Peyer's patch (tissue), 4 donors: ENCODE results near the gene FOXF2. TPM values are rescaled to one million over a fixed set of nuclear protein-coding genes. Genes with fewer than 3 reads are reported as not detected.
A peak's percentile ranks its signal among the peaks of the same experiment; 100 is the strongest.

Experiments
- DNase-seq, 3 donors: peaks; one replicate each; pipeline ENCODE4 v3.0.0-alpha.2; 2017 to 2019
- H3K27ac ChIP-seq, 4 donors: fragments of 200-600 bp; sonication (generic); one replicate each; pipeline ENCODE4 v1.5.1; 2016 to 2019
- H3K27me3 ChIP-seq, 2 donors: fragments of 200-600 bp; sonication (generic); one replicate each; pipeline ENCODE4 v1.5.1; 2019
- H3K36me3 ChIP-seq, 3 donors: fragments of 200-600 bp; sonication (generic); one replicate each; pipeline ENCODE4 v1.5.1; 2016 to 2019
- H3K4me1 ChIP-seq, 4 donors: fragments of 200-600 bp; sonication (generic); one replicate each; pipeline ENCODE4 v1.5.1; 2016 to 2019
- H3K4me3 ChIP-seq, 4 donors: fragments of 200-600 bp; sonication (generic); 1 replicate in 3 of 4; 2 replicates in 1 of 4; pipeline ENCODE4 v1.5.1; 2016 to 2019; ENCODE audit warnings: mild to moderate bottlenecking in 1 of 4
- H3K9me3 ChIP-seq, 4 donors: fragments of 200-600 bp; sonication (generic); one replicate each; pipeline ENCODE4 v1.5.1; 2016 to 2019; ENCODE audit warnings: mild to moderate bottlenecking in 1 of 4
- POLR2A ChIP-seq, 2 donors: fragments of 450-650 bp; IDR thresholded peaks; one replicate each; pipeline ENCODE4 v1.5.1; 2017; ENCODE audit warnings: antibody characterized with exemption in 2 of 2, mild to moderate bottlenecking in 2 of 2, moderate library complexity in 2 of 2
- total RNA-seq, 4 donors: library from RNA; depleted of rRNA; stranded (reverse); fragments of >200 nt; gene quantifications; one replicate each; pipeline ENCODE4 v1.1.0, GENCODE V29; 2016
- TF ChIP-seq, protein P1 (sequence below), 6 experiments: fragments of 450-650 bp in 4 of 6; fragments of 200-600 bp in 2 of 6; sonication (generic) in 1 of 6; IDR thresholded peaks; one replicate each; pipeline ENCODE4 v1.5.1; 2017 to 2019; ENCODE audit warnings: antibody characterized with exemption in 6 of 6, mild to moderate bottlenecking in 3 of 6, moderate library complexity in 1 of 6

FOXF2 gene
- total RNA-seq, 4 donors from 2014 or later: 4.0 to 14.0 (median 8.0) TPM

DNA sequence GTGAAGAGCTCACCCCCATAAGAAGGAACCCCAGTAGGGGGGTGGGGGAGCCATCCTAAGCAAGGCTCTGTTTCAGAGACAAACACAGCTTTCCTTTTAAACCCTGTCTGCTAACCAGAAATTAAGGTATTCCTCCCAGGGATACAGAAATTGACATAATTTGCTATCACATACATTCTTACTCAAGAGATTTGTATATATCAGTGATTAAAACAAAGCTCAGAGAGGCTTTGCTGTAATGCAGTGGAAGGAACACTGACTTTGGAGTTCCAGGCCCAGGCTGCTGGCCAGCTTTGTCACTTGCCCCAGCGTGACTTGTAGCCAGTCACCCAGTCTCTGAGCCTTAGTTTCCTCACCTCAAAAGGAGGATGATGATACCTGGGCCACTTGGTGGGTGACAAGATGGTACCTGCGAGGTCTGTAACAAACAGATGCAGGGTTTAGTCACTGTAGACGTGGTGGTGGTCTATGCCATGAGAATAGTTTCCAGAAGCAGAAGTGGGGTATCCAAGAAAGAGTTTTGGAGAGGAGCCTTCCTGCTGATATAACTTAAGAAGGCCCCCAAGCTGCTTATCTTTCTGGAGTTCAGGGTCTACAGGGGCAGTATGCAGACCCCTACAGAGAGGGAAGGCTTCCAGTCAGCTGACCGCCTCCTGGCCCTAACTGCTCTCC is 3.2 kb upstream of the FOXF2 start:
- H3K4me3 ChIP-seq: no peak overlapping the region
- peak overlapping the region in 2 of 4 donors; percentile 86 to 90 for H3K27ac ChIP-seq
- no peak for DNase-seq
- H3K9me3 ChIP-seq: no peaks in the 10 kb centered on the region
- H3K4me1 ChIP-seq: peaks cover 0 to 32% (median 15%) of the 10 kb centered on the region in 4 donors
- peaks cover 0 to 43% of the 10 kb centered on the region in 2 donors for H3K27me3 ChIP-seq
- TF ChIP-seq POLR2A (IDR thresholded peaks at IDR 0.05): no peak
- TF ChIP-seq, protein P1, sequence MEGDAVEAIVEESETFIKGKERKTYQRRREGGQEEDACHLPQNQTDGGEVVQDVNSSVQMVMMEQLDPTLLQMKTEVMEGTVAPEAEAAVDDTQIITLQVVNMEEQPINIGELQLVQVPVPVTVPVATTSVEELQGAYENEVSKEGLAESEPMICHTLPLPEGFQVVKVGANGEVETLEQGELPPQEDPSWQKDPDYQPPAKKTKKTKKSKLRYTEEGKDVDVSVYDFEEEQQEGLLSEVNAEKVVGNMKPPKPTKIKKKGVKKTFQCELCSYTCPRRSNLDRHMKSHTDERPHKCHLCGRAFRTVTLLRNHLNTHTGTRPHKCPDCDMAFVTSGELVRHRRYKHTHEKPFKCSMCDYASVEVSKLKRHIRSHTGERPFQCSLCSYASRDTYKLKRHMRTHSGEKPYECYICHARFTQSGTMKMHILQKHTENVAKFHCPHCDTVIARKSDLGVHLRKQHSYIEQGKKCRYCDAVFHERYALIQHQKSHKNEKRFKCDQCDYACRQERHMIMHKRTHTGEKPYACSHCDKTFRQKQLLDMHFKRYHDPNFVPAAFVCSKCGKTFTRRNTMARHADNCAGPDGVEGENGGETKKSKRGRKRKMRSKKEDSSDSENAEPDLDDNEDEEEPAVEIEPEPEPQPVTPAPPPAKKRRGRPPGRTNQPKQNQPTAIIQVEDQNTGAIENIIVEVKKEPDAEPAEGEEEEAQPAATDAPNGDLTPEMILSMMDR (IDR thresholded peaks at IDR 0.05): no peak
- H3K36me3 ChIP-seq: no peaks in the 10 kb centered on the region

DNA sequence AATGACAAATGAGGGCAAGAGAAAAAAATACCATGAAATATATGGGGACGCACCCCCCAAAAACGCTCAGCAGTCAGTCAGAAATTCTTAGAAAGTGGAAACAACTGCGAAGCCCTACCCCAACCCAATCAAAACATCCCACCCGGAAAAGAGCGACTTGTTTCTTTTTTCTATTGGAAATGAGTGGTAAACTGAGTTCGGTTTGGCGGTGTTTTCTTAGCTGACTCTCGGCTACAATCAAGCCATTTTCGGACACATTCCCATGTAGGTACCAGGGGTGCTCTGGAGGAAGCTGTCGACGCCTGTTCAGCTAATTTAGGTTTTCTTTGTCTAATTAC is 1.9 kb upstream of the FOXF2 start:
- Histone ChIP-seq H3K9me3 (no peaks in the 10 kb centered on the region), H3K36me3 (no peaks in the 10 kb centered on the region), H3K4me1 (peaks cover 0 to 18% (median 7%) of the 10 kb centered on the region in 4 donors), H3K27me3 (peaks cover 0 to 39% of the 10 kb centered on the region in 2 donors), H3K4me3 (peak overlapping the region in 2 of 4 donors; percentile 34 to 61), H3K27ac (peak overlapping the region in 3 of 4 donors; percentile 42 to 90 (median 88))
- no peak for DNase-seq
- TF ChIP-seq POLR2A (IDR thresholded peaks at IDR 0.05): no peak
- TF ChIP-seq, protein P1 (IDR thresholded peaks at IDR 0.05): no peak

DNA sequence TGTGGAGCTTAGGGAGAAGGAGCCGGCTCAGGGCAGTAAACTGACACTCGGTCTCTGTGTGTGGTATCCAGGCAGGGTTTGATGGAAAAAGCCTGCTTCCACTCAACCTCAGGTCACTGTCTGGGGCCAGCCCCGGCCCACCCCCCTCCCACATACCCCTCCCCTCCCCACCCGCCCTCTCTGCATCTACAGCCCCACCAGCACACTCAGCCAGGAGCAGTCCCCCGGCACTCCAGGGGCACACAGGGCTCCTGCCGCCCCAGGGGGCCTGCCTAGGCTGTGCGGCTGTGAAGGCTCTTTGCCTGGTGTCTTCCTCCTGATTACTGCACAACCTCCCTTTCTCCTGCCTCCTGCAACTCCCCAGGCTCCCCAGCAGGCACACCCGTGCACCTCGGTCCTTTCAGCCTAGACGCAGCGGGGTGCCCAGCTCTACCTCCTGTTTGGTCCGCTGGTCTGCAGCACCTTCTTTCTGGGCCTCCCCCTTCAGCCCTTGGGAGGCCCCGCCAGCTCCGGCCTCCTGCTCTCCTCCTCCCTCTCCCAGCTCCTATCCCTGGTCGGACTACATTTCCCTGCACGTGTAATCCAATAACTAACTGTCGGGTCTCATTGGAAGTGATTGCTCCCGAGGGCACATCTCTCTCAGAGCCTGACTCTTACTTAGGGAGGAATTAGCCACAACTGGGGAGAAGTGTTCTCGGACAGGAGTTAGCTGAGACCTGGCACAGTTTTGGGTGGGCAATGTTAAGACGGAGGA is 1.3 kb upstream of the FOXF2 start:
- DNase-seq: no peak
- Histone ChIP-seq H3K4me3 (peak overlapping the region in 3 of 4 donors; percentile 34 to 61 (median 43)), H3K9me3 (no peaks in the 10 kb centered on the region), H3K27me3 (peaks cover 0 to 39% of the 10 kb centered on the region in 2 donors), H3K4me1 (peaks cover 0 to 14% (median 6%) of the 10 kb centered on the region in 4 donors), H3K36me3 (no peaks in the 10 kb centered on the region), H3K27ac (peak overlapping the region; percentile 17 to 90 (median 65))
- no peak for TF ChIP-seq POLR2A (IDR thresholded peaks at IDR 0.05)
- TF ChIP-seq, protein P1 (IDR thresholded peaks at IDR 0.05): no peak

DNA sequence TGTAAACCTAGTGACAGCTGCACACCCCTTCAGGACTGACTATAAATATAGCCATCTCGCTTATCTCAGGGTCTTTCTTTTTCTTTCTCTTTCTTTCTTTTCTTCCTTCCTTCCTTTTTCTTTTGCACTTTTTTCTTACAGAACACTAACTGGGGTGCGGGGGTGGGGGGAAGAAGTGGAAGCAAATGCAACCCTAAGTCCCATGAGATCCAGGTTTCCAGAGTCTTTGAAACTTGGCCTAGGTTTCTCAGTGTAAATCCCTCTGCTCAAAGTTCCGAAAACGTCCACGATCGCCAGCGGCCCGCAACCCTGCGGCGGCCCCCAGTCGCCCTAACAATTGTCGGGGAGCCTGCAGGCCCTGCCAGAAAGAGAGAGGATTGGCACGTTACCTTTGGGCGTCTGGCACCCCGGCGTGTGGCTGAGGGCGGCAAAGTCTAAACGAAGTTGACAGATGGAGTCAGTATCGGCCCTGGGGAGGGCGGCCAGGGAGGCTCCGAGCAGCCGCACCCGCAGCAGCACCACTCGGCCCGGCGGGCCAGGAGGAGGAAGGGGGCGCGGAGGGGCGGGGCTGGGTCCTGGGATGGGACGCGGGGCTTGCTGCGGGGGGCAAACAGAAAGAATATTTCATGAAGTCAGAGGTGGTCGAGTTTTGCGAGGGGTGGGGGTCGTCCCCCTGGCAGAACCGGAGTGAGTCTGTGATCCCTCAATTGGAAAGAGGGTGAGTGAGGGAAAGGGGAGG is 577 bp upstream of the FOXF2 start:
- no peaks in the 10 kb centered on the region for H3K36me3 ChIP-seq
- peaks cover 0 to 13% (median 4%) of the 10 kb centered on the region in 4 donors for H3K4me1 ChIP-seq
- H3K4me3 ChIP-seq: peak overlapping the region; percentile 34 to 61 (median 48)
- H3K9me3 ChIP-seq: no peaks in the 10 kb centered on the region
- H3K27me3 ChIP-seq: peaks cover 0 to 34% of the 10 kb centered on the region in 2 donors
- TF ChIP-seq POLR2A (IDR thresholded peaks at IDR 0.05): no peak
- TF ChIP-seq, protein P1 (IDR thresholded peaks at IDR 0.05): no peak
- DNase-seq: no peak
- peak overlapping the region; percentile 57 to 90 (median 74) for H3K27ac ChIP-seq

DNA sequence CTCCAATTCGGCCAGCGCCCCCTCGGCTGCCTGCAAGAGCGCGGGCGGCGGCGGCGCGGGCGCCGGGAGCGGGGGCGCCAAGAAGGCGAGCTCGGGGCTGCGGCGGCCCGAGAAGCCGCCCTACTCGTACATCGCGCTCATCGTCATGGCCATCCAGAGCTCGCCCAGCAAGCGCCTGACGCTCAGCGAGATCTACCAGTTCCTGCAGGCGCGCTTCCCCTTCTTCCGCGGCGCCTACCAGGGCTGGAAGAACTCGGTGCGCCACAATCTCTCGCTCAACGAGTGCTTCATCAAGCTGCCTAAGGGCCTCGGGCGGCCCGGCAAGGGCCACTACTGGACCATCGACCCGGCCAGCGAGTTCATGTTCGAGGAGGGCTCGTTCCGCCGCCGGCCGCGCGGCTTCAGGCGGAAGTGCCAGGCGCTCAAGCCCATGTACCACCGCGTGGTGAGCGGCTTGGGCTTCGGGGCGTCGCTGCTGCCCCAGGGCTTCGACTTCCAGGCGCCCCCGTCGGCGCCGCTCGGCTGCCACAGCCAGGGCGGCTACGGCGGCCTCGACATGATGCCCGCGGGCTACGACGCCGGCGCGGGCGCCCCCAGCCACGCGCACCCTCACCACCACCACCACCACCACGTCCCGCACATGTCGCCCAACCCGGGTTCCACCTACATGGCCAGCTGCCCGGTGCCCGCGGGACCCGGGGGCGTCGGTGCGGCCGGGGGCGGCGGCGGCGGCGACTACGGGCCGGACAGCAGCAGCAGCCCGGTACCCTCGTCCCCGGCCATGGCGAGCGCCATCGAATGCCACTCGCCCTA is 963 bp downstream of the FOXF2 start:
- DNase-seq: no peak
- Histone ChIP-seq H3K27ac (peak overlapping the region; percentile 35 to 90 (median 77)), H3K9me3 (no peaks in the 10 kb centered on the region), H3K27me3 (peaks cover 0 to 29% of the 10 kb centered on the region in 2 donors), H3K4me3 (peak overlapping the region; percentile 34 to 61 (median 48)), H3K36me3 (no peaks in the 10 kb centered on the region), H3K4me1 (peaks cover 0 to 13% (median 4%) of the 10 kb centered on the region in 4 donors)
- TF ChIP-seq, protein P1 (IDR thresholded peaks at IDR 0.05): no peak
- no peak for TF ChIP-seq POLR2A (IDR thresholded peaks at IDR 0.05)
